ENCODE data around the gene PADI3. TPM values are rescaled to one million over a fixed set of nuclear protein-coding genes. Genes with fewer than 3 reads are reported as not detected.

The PADI3 gene
- total RNA-seq, 1 experiment from 2014 or later: 0.53 TPM

- H3K36me3 ChIP-seq: no peaks in the 10 kb centered on the region
- H3K4me3 ChIP-seq: no peak overlapping the region
- no peaks in the 10 kb centered on the region for H3K27me3 ChIP-seq
- DNase-seq: no peak
- no peaks in the 10 kb centered on the region for H3K9me3 ChIP-seq
These were observed 36.3 kb upstream of the PADI3 start for GRCh38 chr1:17212487-17213121.

- 0 out of 2 replicates have a peak, but pooled peaks cover 2% of the 10 kb centered on the region for H3K27me3 ChIP-seq
- H3K9me3 ChIP-seq: no peaks in the 10 kb centered on the region
- H3K36me3 ChIP-seq: no peaks in the 10 kb centered on the region
- H3K4me3 ChIP-seq: no peak overlapping the region
- DNase-seq: no peak
These were observed 35.6 kb upstream of the PADI3 start for GRCh38 chr1:17213148-17213781.

GRCh38 chr1:17213782-17214148 lies 35.1 kb upstream of the PADI3 start:
- no peak overlapping the region for H3K4me3 ChIP-seq
- no peaks in the 10 kb centered on the region for H3K36me3 ChIP-seq
- H3K9me3 ChIP-seq: no peaks in the 10 kb centered on the region
- no peak for DNase-seq
- 0 out of 2 replicates have a peak, but pooled peaks cover 2% of the 10 kb centered on the region for H3K27me3 ChIP-seq

- DNase-seq: no peak
- no peaks in the 10 kb centered on the region for H3K36me3 ChIP-seq
These were observed 33.9 kb upstream of the PADI3 start for GRCh38 chr1:17214876-17215544.

GRCh38 chr1:17215545-17215890 lies 33.4 kb upstream of the PADI3 start:
- peak; percentile 81 for DNase-seq
- Histone ChIP-seq H3K4me3 (no peak overlapping the region), H3K9me3 (no peaks in the 10 kb centered on the region), H3K36me3 (no peaks in the 10 kb centered on the region), H3K27me3 (0 out of 2 replicates have a peak, but pooled peaks cover 2% of the 10 kb centered on the region)

More at GRCh38 chr1:17214876-17215544, 33.9 kb upstream of the PADI3 start:
- 0 out of 2 replicates have a peak, but pooled peaks cover 2% of the 10 kb centered on the region for H3K27me3 ChIP-seq
- no peaks in the 10 kb centered on the region for H3K9me3 ChIP-seq
- no peak overlapping the region for H3K4me3 ChIP-seq

- Histone ChIP-seq H3K4me3 (no peak overlapping the region), H3K27me3 (0 out of 2 replicates have a peak, but pooled peaks cover 2% of the 10 kb centered on the region), H3K36me3 (no peaks in the 10 kb centered on the region), H3K9me3 (no peaks in the 10 kb centered on the region)
- DNase-seq: no peak
These were observed 32.8 kb upstream of the PADI3 start for GRCh38 chr1:17216078-17216477.

GRCh38 chr1:17217607-17218006 lies 31.3 kb upstream of the PADI3 start:
- Histone ChIP-seq H3K27me3 (peaks cover 2% of the 10 kb centered on the region; the same call in 1 of the 2 replicates), H3K9me3 (no peaks in the 10 kb centered on the region), H3K36me3 (no peaks in the 10 kb centered on the region), H3K4me3 (no peak overlapping the region)
- DNase-seq: no peak

- no peak for DNase-seq
- no peaks in the 10 kb centered on the region for H3K9me3 ChIP-seq
These were observed 30.0 kb upstream of the PADI3 start for GRCh38 chr1:17218939-17219338.

GRCh38 chr1:17220287-17220686 lies 28.6 kb upstream of the PADI3 start:
- Histone ChIP-seq H3K36me3 (no peaks in the 10 kb centered on the region), H3K9me3 (no peaks in the 10 kb centered on the region), H3K27me3 (peaks cover 2% of the 10 kb centered on the region; the same call in 1 of the 2 replicates), H3K4me3 (no peak overlapping the region)
- no peak for DNase-seq

More at GRCh38 chr1:17218939-17219338, 30.0 kb upstream of the PADI3 start:
- peaks cover 2% of the 10 kb centered on the region; the same call in 1 of the 2 replicates for H3K27me3 ChIP-seq
- H3K36me3 ChIP-seq: no peaks in the 10 kb centered on the region
- no peak overlapping the region for H3K4me3 ChIP-seq

GRCh38 chr1:17222557-17222956 lies 26.3 kb upstream of the PADI3 start:
- no peak overlapping the region for H3K4me3 ChIP-seq
- peaks cover 2% of the 10 kb centered on the region; the same call in 1 of the 2 replicates for H3K27me3 ChIP-seq
- no peak for DNase-seq

GRCh38 chr1:17224434-17224833 lies 24.5 kb upstream of the PADI3 start:
- no peaks in the 10 kb centered on the region; the same call in 1 of the 2 replicates for H3K27me3 ChIP-seq
- no peaks in the 10 kb centered on the region for H3K9me3 ChIP-seq
- H3K4me3 ChIP-seq: no peak overlapping the region
- no peak for DNase-seq
- H3K36me3 ChIP-seq: no peaks in the 10 kb centered on the region

More at GRCh38 chr1:17222557-17222956, 26.3 kb upstream of the PADI3 start:
- no peaks in the 10 kb centered on the region for H3K9me3 ChIP-seq
- H3K36me3 ChIP-seq: no peaks in the 10 kb centered on the region

GRCh38 chr1:17225140-17225539 lies 23.8 kb upstream of the PADI3 start:
- DNase-seq: no peak
- Histone ChIP-seq H3K4me3 (no peak overlapping the region), H3K36me3 (no peaks in the 10 kb centered on the region), H3K27me3 (no peaks in the 10 kb centered on the region; the same call in 1 of the 2 replicates), H3K9me3 (no peaks in the 10 kb centered on the region)

GRCh38 chr1:17227358-17227915 lies 21.5 kb upstream of the PADI3 start:
- Histone ChIP-seq H3K27me3 (no peaks in the 10 kb centered on the region), H3K9me3 (no peaks in the 10 kb centered on the region), H3K4me3 (no peak overlapping the region), H3K36me3 (no peaks in the 10 kb centered on the region)
- DNase-seq: no peak

- no peaks in the 10 kb centered on the region for H3K27me3 ChIP-seq
- no peak overlapping the region for H3K4me3 ChIP-seq
- no peak for DNase-seq
- H3K36me3 ChIP-seq: no peaks in the 10 kb centered on the region
- no peaks in the 10 kb centered on the region for H3K9me3 ChIP-seq
These were observed 20.3 kb upstream of the PADI3 start for GRCh38 chr1:17228619-17229018.

- Histone ChIP-seq H3K4me3 (no peak overlapping the region), H3K36me3 (no peaks in the 10 kb centered on the region), H3K9me3 (no peaks in the 10 kb centered on the region), H3K27me3 (no peaks in the 10 kb centered on the region)
- DNase-seq: no peak
These were observed 19.5 kb upstream of the PADI3 start for GRCh38 chr1:17229379-17229778.

GRCh38 chr1:17230106-17230505 lies 18.8 kb upstream of the PADI3 start:
- Histone ChIP-seq H3K4me3 (no peak overlapping the region), H3K36me3 (no peaks in the 10 kb centered on the region), H3K9me3 (no peaks in the 10 kb centered on the region), H3K27me3 (no peaks in the 10 kb centered on the region)
- no peak for DNase-seq

GRCh38 chr1:17230671-17231310 lies 18.1 kb upstream of the PADI3 start:
- no peak overlapping the region for H3K4me3 ChIP-seq
- no peaks in the 10 kb centered on the region for H3K9me3 ChIP-seq
- no peak for DNase-seq
- no peaks in the 10 kb centered on the region for H3K27me3 ChIP-seq
- no peaks in the 10 kb centered on the region for H3K36me3 ChIP-seq
